Heart left ventricle (tissue), 13 donors: ENCODE measurements around the gene NCAM1.

Experiments used
- POLR2A ChIP-seq, 2 donors: fragments of 450-650 bp; IDR thresholded peaks; one replicate each; pipeline ENCODE4 v1.6.1; 2017; ENCODE audit warnings: antibody characterized with exemption in 2 of 2, mild to moderate bottlenecking in 2 of 2, moderate library complexity in 2 of 2
- TF ChIP-seq, protein P1 (sequence below), 12 donors: fragments of 200-600 bp; sonication (generic) in 4 of 12; IDR thresholded peaks; one replicate each; pipeline versions ENCODE4 v1.5.0 to v1.8.0; 2018 to 2022; ENCODE audit warnings: antibody characterized with exemption in 12 of 12, mild to moderate bottlenecking in 5 of 12
- donor health status: ischemic (EF 13 %, LVEDD 7.1; RV severe dilation, severe dysfunction).
- donor health status: DM: no; HTN: yes; CAD: no.
- donor health status: DM: no; HTN: no; CAD: no.
- donor health status: ischemic (EF 25% LVEDD 6.9; RV normal size, moderate dysfunction).
- donor health status: ischemic (EF 25% LVEDD 5.7; RV mildly dilated, moderate dysfunction).
- donor health status: ischemic (EF 35%, LVEDD 5.7; RV mildly dilated, moderate dysfunction).
- donor health status: nonischemic (EF 11% LVEDD 7.7; RV severe dilation, severe dysfunction).
- donor health status: DM: yes; HTN: yes; CAD: no.
- donor health status: PGD.
- donor health status: ischemic (EF 29% LVEDD 5.4; RV normal size, mild dysfunction).
- donor health status: nonischemic (EF 23%, LVEDD 6.1; RV moderate dilation, normal function).

DNA sequence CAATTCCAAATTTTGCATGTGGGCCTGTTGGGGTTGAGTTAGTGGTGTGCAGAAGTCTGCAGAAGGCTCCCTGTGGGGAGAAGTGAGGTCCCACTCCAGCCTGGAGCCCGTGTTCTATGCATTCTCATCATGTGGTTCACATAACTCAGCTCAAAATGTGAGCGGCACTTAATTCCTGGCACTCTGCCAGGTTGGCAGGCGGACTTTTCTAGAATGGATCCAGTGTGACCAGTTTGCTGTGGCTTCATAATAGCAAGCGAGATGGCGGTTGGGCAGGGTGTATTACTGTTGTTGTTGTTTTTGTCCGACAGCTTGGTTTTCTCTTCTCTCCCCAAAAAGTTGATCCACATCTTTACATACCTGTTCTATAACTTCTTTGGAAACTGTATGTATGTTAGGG, 206.4 kb downstream of the NCAM1 start:
- TF ChIP-seq, protein P1, sequence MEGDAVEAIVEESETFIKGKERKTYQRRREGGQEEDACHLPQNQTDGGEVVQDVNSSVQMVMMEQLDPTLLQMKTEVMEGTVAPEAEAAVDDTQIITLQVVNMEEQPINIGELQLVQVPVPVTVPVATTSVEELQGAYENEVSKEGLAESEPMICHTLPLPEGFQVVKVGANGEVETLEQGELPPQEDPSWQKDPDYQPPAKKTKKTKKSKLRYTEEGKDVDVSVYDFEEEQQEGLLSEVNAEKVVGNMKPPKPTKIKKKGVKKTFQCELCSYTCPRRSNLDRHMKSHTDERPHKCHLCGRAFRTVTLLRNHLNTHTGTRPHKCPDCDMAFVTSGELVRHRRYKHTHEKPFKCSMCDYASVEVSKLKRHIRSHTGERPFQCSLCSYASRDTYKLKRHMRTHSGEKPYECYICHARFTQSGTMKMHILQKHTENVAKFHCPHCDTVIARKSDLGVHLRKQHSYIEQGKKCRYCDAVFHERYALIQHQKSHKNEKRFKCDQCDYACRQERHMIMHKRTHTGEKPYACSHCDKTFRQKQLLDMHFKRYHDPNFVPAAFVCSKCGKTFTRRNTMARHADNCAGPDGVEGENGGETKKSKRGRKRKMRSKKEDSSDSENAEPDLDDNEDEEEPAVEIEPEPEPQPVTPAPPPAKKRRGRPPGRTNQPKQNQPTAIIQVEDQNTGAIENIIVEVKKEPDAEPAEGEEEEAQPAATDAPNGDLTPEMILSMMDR (IDR thresholded peaks at IDR 0.05), result no peak
- no peak for TF ChIP-seq POLR2A (IDR thresholded peaks at IDR 0.05)
